Mammary epithelial cell (primary cell): Measurements from ENCODE around the gene PFN2.

Experiments used
- CTCF ChIP-seq, 2 donors: IDR thresholded peaks in 1 of 2; conservative IDR thresholded peaks in 1 of 2; 2 replicates each; pipeline ENCODE4 v1.5.1; 2011 to 2012; ENCODE audit warnings: inconsistent platforms in 2 of 2, low read length in 2 of 2, mild to moderate bottlenecking in 2 of 2, control low read depth in 1 of 2, low read depth in 1 of 2; ENCODE audit not compliant: insufficient read depth in 1 of 2; ENCODE audit errors: extremely low read depth in 1 of 2
- EZH2 ChIP-seq: IDR thresholded peaks from 2 replicates; pipeline ENCODE4 v1.6.1; 2012; ENCODE audit warnings: low read length, inconsistent platforms, borderline replicate concordance

GRCh38 chr3:149920119-149920518, 50.6 kb downstream of the PFN2 start:
- TF ChIP-seq CTCF (conservative IDR thresholded peaks at IDR 0.05 in 1 of 2, IDR thresholded peaks at IDR 0.05 in 1 of 2; ENCODE audit: extremely low read depth in 1 of 2, insufficient read depth in 1 of 2, low read depth in 1 of 2, low read length in 2 of 2): no peak
- TF ChIP-seq EZH2: no peak
